HepG2 (cell line): ENCODE results near the gene MEF2B. TPM values are rescaled to one million over a fixed set of nuclear protein-coding genes. Genes with fewer than 3 reads are reported as not detected.

Source experiments
- ATF7-NPFF ChIP-seq: sonication (generic); formaldehyde crosslinking; IDR thresholded peaks from 2 replicates; pipeline ENCODE4 v1.8.1; 2023; ENCODE audit warnings: mild to moderate bottlenecking, low read depth, missing genetic modification reagents, moderate library complexity
- GZF1 ChIP-seq: sonication (generic); formaldehyde crosslinking; IDR thresholded peaks from 2 replicates; pipeline ENCODE4 v1.5.1; 2020; ENCODE audit warnings: mild to moderate bottlenecking, missing genetic modification reagents
- MED13 ChIP-seq: sonication (generic); formaldehyde crosslinking; IDR thresholded peaks from 2 replicates; pipeline ENCODE4 v1.5.0; 2020; ENCODE audit warnings: missing genetic modification reagents
- NFAT5 ChIP-seq: sonication (generic); formaldehyde crosslinking; IDR thresholded peaks from 2 replicates; pipeline ENCODE4 v1.4.0; 2020; ENCODE audit warnings: missing genetic modification reagents
- RNF2 ChIP-seq: fragments of 450-650 bp; conservative IDR thresholded peaks from 2 replicates; pipeline ENCODE4 v1.6.1; 2016; ENCODE audit warnings: low read depth
- TBX3 ChIP-seq: fragments of 450-650 bp; IDR thresholded peaks from 2 replicates; pipeline ENCODE4 v1.6.1; 2017; ENCODE audit warnings: antibody characterized with exemption, mild to moderate bottlenecking, inconsistent platforms, borderline replicate concordance
- TEAD3 ChIP-seq: optimal IDR thresholded peaks from 2 replicates; pipeline ENCODE3; 2016; ENCODE audit warnings: borderline replicate concordance
- ZFAT ChIP-seq: sonication (generic); formaldehyde crosslinking; conservative IDR thresholded peaks from 2 replicates; pipeline ENCODE4 v1.8.1; 2023; ENCODE audit warnings: missing genetic modification reagents, inconsistent platforms
- ZNF446 ChIP-seq: sonication (generic); formaldehyde crosslinking; IDR thresholded peaks from 2 replicates; pipeline ENCODE4 v1.5.0; 2020; ENCODE audit warnings: mild to moderate bottlenecking, missing genetic modification reagents
- ZNF460 ChIP-seq: sonication (generic); formaldehyde crosslinking; IDR thresholded peaks from 2 replicates; pipeline ENCODE4 v1.5.1; 2020; ENCODE audit warnings: missing genetic modification reagents, mild to moderate bottlenecking, borderline replicate concordance
- ZNF605 ChIP-seq: sonication (generic); formaldehyde crosslinking; IDR thresholded peaks from 2 replicates; pipeline ENCODE4 v1.8.0; 2022; ENCODE audit warnings: mild to moderate bottlenecking, missing genetic modification reagents
- ZNF724P ChIP-seq: sonication (generic); formaldehyde crosslinking; IDR thresholded peaks from 2 replicates; pipeline ENCODE4 v1.8.0; 2022; ENCODE audit warnings: missing genetic modification reagents, borderline replicate concordance
- polyA plus RNA-seq, 8 experiments: library from polyadenylated mRNA; depleted of rRNA in 3 of 8; stranded (reverse) in 7 of 8; unstranded in 1 of 8; fragments of >200 nt; fragmentation: Illumina TruSeq in 4 of 8; extraction: Trizol in 4 of 8; gene quantifications; 2 replicates each; pipeline versions ENCODE4 v1.2.1 to v1.2.3, GENCODE V29; 2011 to 2016; ENCODE audit warnings: low read depth in 4 of 8, missing spikeins in 1 of 8, mixed read lengths in 1 of 8; ENCODE audit not compliant: insufficient read depth in 1 of 8
- total RNA-seq, 5 experiments: library from RNA; depleted of rRNA; stranded (reverse); fragments of >200 nt; fragmentation: Illumina TruSeq; extraction: Trizol; gene quantifications; 2 replicates each; pipeline ENCODE4 v1.2.3, GENCODE V29; 2016; ENCODE audit warnings: low read depth in 1 of 5
- TF ChIP-seq, protein P1 (sequence below): sonication (generic); formaldehyde crosslinking; IDR thresholded peaks from 2 replicates; pipeline ENCODE4 v1.9.0; 2021; ENCODE audit warnings: missing genetic modification reagents, borderline replicate concordance
- TF ChIP-seq, protein P2 (sequence below): sonication (generic); formaldehyde crosslinking; IDR thresholded peaks from 2 replicates; pipeline ENCODE4 v1.4.0; 2020; ENCODE audit warnings: missing genetic modification reagents, borderline replicate concordance

MEF2B gene
- total and polyA plus RNA-seq, 2 of the 13 experiments (the other 11 are each of a cell fraction or from before 2014, with no cell fraction given): 1.2 to 1.7 TPM

DNA sequence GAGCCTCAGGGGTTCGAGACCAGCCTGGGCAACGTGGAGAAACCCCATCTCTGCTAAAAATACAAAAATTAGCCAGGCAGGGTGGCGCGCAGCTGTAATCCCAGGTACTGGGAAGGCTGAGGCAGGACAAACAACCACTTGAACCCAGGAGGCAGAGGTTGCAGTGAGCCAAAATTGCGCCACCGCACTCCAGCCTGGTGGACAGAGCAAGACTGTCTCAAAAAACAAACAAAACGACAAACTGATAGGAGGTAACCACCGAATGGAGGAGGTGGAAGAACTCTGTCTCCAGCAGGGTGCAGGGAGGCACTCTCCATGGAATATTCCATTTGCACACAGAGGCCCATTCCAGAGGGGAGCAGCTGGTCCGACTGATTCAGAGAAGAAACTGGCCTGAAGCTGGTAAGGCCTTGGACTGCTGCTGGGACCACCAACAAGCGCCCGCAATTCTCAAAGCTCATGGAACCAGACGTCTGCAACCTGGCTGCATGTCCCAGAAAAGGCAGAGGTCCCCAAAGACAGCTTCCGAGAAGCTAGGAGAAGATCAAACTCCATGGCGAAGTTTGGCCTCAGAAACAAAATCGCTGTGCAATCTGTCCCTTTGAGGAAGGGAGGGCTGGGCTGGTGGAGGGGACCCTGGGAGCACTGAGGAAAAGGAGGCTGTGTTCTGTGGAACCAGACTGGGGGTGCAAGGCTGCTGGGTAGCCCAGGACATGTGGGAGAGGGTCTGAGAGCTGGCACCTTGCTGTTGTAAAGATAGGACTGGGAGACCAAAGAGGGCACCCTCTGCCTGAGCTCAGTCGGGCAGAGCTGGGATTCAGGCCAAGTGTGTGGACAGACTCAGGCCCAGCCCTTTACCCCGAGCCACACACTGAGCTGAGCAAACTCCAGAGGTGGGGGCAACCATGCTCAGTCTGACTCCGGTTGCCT, 71.1 kb downstream of the MEF2B start (continued):
- TF ChIP-seq ATF7-NPFF: 0 out of 2 replicates have a peak, but pooled peaks have one; percentile 27
- no peak for TF ChIP-seq ZFAT (CRISPR knock-in tag)
- TF ChIP-seq, protein P1, sequence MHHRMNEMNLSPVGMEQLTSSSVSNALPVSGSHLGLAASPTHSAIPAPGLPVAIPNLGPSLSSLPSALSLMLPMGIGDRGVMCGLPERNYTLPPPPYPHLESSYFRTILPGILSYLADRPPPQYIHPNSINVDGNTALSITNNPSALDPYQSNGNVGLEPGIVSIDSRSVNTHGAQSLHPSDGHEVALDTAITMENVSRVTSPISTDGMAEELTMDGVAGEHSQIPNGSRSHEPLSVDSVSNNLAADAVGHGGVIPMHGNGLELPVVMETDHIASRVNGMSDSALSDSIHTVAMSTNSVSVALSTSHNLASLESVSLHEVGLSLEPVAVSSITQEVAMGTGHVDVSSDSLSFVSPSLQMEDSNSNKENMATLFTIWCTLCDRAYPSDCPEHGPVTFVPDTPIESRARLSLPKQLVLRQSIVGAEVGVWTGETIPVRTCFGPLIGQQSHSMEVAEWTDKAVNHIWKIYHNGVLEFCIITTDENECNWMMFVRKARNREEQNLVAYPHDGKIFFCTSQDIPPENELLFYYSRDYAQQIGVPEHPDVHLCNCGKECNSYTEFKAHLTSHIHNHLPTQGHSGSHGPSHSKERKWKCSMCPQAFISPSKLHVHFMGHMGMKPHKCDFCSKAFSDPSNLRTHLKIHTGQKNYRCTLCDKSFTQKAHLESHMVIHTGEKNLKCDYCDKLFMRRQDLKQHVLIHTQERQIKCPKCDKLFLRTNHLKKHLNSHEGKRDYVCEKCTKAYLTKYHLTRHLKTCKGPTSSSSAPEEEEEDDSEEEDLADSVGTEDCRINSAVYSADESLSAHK (CRISPR knock-in tag): no peak
- peak; percentile 66; the same call in 1 of the 2 replicates for TF ChIP-seq ZNF724P (CRISPR knock-in tag)
- no peak for TF ChIP-seq GZF1
- peak; percentile 81 for TF ChIP-seq ZNF460 (CRISPR knock-in tag)
- TF ChIP-seq TBX3: no peak
- TF ChIP-seq, protein P2, sequence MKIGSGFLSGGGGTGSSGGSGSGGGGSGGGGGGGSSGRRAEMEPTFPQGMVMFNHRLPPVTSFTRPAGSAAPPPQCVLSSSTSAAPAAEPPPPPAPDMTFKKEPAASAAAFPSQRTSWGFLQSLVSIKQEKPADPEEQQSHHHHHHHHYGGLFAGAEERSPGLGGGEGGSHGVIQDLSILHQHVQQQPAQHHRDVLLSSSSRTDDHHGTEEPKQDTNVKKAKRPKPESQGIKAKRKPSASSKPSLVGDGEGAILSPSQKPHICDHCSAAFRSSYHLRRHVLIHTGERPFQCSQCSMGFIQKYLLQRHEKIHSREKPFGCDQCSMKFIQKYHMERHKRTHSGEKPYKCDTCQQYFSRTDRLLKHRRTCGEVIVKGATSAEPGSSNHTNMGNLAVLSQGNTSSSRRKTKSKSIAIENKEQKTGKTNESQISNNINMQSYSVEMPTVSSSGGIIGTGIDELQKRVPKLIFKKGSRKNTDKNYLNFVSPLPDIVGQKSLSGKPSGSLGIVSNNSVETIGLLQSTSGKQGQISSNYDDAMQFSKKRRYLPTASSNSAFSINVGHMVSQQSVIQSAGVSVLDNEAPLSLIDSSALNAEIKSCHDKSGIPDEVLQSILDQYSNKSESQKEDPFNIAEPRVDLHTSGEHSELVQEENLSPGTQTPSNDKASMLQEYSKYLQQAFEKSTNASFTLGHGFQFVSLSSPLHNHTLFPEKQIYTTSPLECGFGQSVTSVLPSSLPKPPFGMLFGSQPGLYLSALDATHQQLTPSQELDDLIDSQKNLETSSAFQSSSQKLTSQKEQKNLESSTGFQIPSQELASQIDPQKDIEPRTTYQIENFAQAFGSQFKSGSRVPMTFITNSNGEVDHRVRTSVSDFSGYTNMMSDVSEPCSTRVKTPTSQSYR (CRISPR knock-in tag): 0 out of 2 replicates have a peak, but pooled peaks have one; percentile 50
- peak; percentile 83; the same call in 1 of the 2 replicates for TF ChIP-seq MED13 (CRISPR knock-in tag)
- no peak for TF ChIP-seq RNF2
- no peak for TF ChIP-seq ZNF446 (CRISPR knock-in tag)
- peak; percentile 68; the same call in 1 of the 2 replicates for TF ChIP-seq ZNF605
- peak; percentile 43 for TF ChIP-seq NFAT5 (CRISPR knock-in tag)
- TF ChIP-seq TEAD3 (CRISPR knock-in tag): peak; percentile 30
